Measurements from ENCODE around the gene ANXA2. TPM values are rescaled to one million over a fixed set of nuclear protein-coding genes. Genes with fewer than 3 reads are reported as not detected.

ANXA2 gene
- total and polyA plus RNA-seq, 4 donors = 62.7 to 138 (median 107) TPM

GRCh38 chr15:60426870-60427508 lies 29.2 kb upstream of the ANXA2 start:
- H3K27me3 ChIP-seq (ENCODE audit: control insufficient read depth in 4 of 4, insufficient read depth in 4 of 4, low read length in 3 of 4) = no peaks in the 10 kb centered on the region
- H3K9me3 ChIP-seq (ENCODE audit: control insufficient read depth in 4 of 4, low read length in 3 of 4) = no peaks in the 10 kb centered on the region
- 83% methylated on average over 2 of the region's 2 CpGs for WGBS
- H3K36me3 ChIP-seq (ENCODE audit: control insufficient read depth in 4 of 4, insufficient read depth in 3 of 4, low read depth in 1 of 4, low read length in 3 of 4) = peaks cover 0 to 12% (median 11%) of the 10 kb centered on the region in 4 donors
- peaks cover 0 to 2% (median 0%) of the 10 kb centered on the region in 4 donors for H3K4me1 ChIP-seq (ENCODE audit: control insufficient read depth in 4 of 4, insufficient read depth in 4 of 4, low read length in 3 of 4)
- H3K4me3 ChIP-seq (ENCODE audit: low read depth in 1 of 3, low read length in 3 of 3) = no peak overlapping the region
- TF ChIP-seq HNF4G (IDR thresholded peaks at IDR 0.05) = no peak
- TF ChIP-seq CTCF (IDR thresholded peaks at IDR 0.05; ENCODE audit: low read depth, low read length, missing input control) = no peak
- no peak overlapping the region for H3K27ac ChIP-seq (ENCODE audit: low read depth in 1 of 2, low read length in 2 of 2)
- DNase-seq (ENCODE audit: low spot score) = no peak
- H3K9ac ChIP-seq (ENCODE audit: low read depth in 1 of 2, low read length in 2 of 2) = no peak overlapping the region

GRCh38 chr15:60425461-60425860 lies 27.7 kb upstream of the ANXA2 start:
- TF ChIP-seq FOXA2 (IDR thresholded peaks at IDR 0.05) = no peak
- no peak for TF ChIP-seq FOXA1 (IDR thresholded peaks at IDR 0.05)
- no peak for TF ChIP-seq SP1 (IDR thresholded peaks at IDR 0.05)
- no peaks in the 10 kb centered on the region for H3K27me3 ChIP-seq (ENCODE audit: control insufficient read depth in 4 of 4, insufficient read depth in 4 of 4, low read length in 3 of 4)
- H3K36me3 ChIP-seq (ENCODE audit: control insufficient read depth in 4 of 4, insufficient read depth in 3 of 4, low read depth in 1 of 4, low read length in 3 of 4) = peaks cover 0 to 10% (median 4%) of the 10 kb centered on the region in 4 donors
- H3K9me3 ChIP-seq (ENCODE audit: control insufficient read depth in 4 of 4, low read length in 3 of 4) = no peaks in the 10 kb centered on the region
- no peak overlapping the region for H3K4me3 ChIP-seq (ENCODE audit: low read depth in 1 of 3, low read length in 3 of 3)
- H3K9ac ChIP-seq (ENCODE audit: low read depth in 1 of 2, low read length in 2 of 2) = no peak overlapping the region
- 92% methylated on average over 2 of the region's 2 CpGs for WGBS
- no peak overlapping the region for H3K27ac ChIP-seq (ENCODE audit: low read depth in 1 of 2, low read length in 2 of 2)
- peaks cover 0 to 5% (median 2%) of the 10 kb centered on the region in 4 donors for H3K4me1 ChIP-seq (ENCODE audit: control insufficient read depth in 4 of 4, insufficient read depth in 4 of 4, low read length in 3 of 4)
- DNase-seq (ENCODE audit: low spot score) = no peak

- Histone ChIP-seq H3K4me3 (ENCODE audit: low read depth in 1 of 3, low read length in 3 of 3) (no peak overlapping the region), H3K9ac (ENCODE audit: low read depth in 1 of 2, low read length in 2 of 2) (no peak overlapping the region), H3K4me1 (ENCODE audit: control insufficient read depth in 4 of 4, insufficient read depth in 4 of 4, low read length in 3 of 4) (peaks cover 0 to 5% (median 3%) of the 10 kb centered on the region in 4 donors), H3K27me3 (ENCODE audit: control insufficient read depth in 4 of 4, insufficient read depth in 4 of 4, low read length in 3 of 4) (no peaks in the 10 kb centered on the region), H3K9me3 (ENCODE audit: control insufficient read depth in 4 of 4, low read length in 3 of 4) (no peaks in the 10 kb centered on the region), H3K36me3 (ENCODE audit: control insufficient read depth in 4 of 4, insufficient read depth in 3 of 4, low read depth in 1 of 4, low read length in 3 of 4) (peaks cover 1 to 8% (median 4%) of the 10 kb centered on the region in 4 donors), H3K27ac (ENCODE audit: low read depth in 1 of 2, low read length in 2 of 2) (no peak overlapping the region)
- TF ChIP-seq TAF1 (conservative IDR thresholded peaks at IDR 0.05) = no peak
- no peak for TF ChIP-seq FOXA1 (IDR thresholded peaks at IDR 0.05)
- WGBS = 88% methylated on average over 1 of the region's 1 CpG
- no peak for DNase-seq (ENCODE audit: low spot score)
These were observed 26.2 kb upstream of the ANXA2 start for GRCh38 chr15:60424006-60424405.

GRCh38 chr15:60423537-60423936 lies 25.8 kb upstream of the ANXA2 start:
- Histone ChIP-seq H3K4me3 (ENCODE audit: low read depth in 1 of 3, low read length in 3 of 3) (no peak overlapping the region), H3K36me3 (ENCODE audit: control insufficient read depth in 4 of 4, insufficient read depth in 3 of 4, low read depth in 1 of 4, low read length in 3 of 4) (peaks cover 1 to 7% (median 4%) of the 10 kb centered on the region in 4 donors), H3K9me3 (ENCODE audit: control insufficient read depth in 4 of 4, low read length in 3 of 4) (no peaks in the 10 kb centered on the region), H3K4me1 (ENCODE audit: control insufficient read depth in 4 of 4, insufficient read depth in 4 of 4, low read length in 3 of 4) (peaks cover 0 to 5% (median 3%) of the 10 kb centered on the region in 4 donors), H3K27me3 (ENCODE audit: control insufficient read depth in 4 of 4, insufficient read depth in 4 of 4, low read length in 3 of 4) (no peaks in the 10 kb centered on the region), H3K27ac (ENCODE audit: low read depth in 1 of 2, low read length in 2 of 2) (no peak overlapping the region), H3K9ac (ENCODE audit: low read depth in 1 of 2, low read length in 2 of 2) (no peak overlapping the region)
- no peak for TF ChIP-seq RXRA (IDR thresholded peaks at IDR 0.05)
- no peak for TF ChIP-seq YY1 (IDR thresholded peaks at IDR 0.05)
- no peak for TF ChIP-seq CTCF (IDR thresholded peaks at IDR 0.05; ENCODE audit: low read depth, low read length, missing input control)
- no peak for TF ChIP-seq ATF3 (IDR thresholded peaks at IDR 0.05)
- TF ChIP-seq JUND (IDR thresholded peaks at IDR 0.05) = no peak
- no peak for TF ChIP-seq GABPA (IDR thresholded peaks at IDR 0.05 in 1 of 2, conservative IDR thresholded peaks at IDR 0.05 in 1 of 2)
- TF ChIP-seq TAF1 (conservative IDR thresholded peaks at IDR 0.05) = no peak
- TF ChIP-seq SP1 (IDR thresholded peaks at IDR 0.05) = no peak
- no peak for TF ChIP-seq NR2F2 (IDR thresholded peaks at IDR 0.05)
- TF ChIP-seq HNF4A (conservative IDR thresholded peaks at IDR 0.05) = no peak
- TF ChIP-seq MAX (IDR thresholded peaks at IDR 0.05) = no peak
- 63% methylated on average over 2 of the region's 2 CpGs for WGBS
- DNase-seq (ENCODE audit: low spot score) = no peak

Data from liver (tissue), 9 donors.